Fibroblast of skin of right quadriceps (primary cell): Measurements from ENCODE around the gene PGA4.
"Not testable (repeated sequence)": the region's sequence is repeated elsewhere in the genome, so short reads cannot be mapped to it uniquely, and the experiment has no call there.

Experiments used
- DNase-seq: peaks from one replicate; pipeline ENCODE4 v3.0.0-alpha.2; 2013

PGA4 gene

GRCh38 chr11:61222047-61222446 is at the start of gene PGA4:
PGA4 (plus strand) TSS chr11:61222347; CDS start chr11:61222401, 54 bp downstream.
- DNase-seq: not testable (repeated sequence)

DNA sequence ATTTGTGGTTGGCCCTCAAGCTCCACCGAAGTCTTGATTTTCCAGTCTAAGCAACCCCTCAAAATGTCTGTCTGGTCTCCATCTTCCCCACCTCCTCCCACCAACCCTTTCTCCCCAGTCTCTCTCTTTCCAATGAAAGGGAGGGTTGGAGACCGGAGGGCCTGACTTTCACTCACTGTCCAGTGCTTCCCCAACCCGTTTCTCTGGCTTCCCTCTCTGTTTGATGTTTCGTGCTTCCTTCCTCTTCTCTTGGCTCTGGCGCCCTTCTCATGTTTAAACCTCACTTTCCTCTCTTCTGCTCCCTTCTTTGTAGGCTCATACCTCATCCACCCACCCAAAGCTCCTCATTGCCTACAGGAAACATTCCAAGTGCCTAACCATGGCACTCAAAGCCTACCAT is 49.8 kb upstream of the PGA4 start:
- no peak for DNase-seq

- no peak for DNase-seq
These were observed 49.3 kb upstream of the PGA4 start for GRCh38 chr11:61172888-61173287.

DNA sequence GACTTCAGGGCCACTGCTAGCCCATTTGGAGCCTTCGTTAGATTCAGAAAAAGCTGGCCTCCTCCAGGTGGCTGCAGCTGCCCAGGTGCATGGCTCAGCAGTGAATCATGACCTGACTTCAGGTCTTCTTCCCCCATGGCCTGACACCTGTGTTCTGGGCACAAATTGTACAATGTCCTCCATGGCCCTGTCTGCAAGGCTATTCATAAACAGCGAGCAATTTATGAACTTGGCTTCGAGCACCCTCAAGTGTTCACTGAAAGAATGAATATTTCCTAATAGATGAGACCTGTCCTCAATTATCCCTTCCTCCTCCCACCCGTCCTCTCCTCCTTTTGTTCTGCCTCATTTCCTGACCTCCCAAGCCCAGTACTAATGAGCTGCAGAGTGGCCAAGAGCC is 48.7 kb upstream of the PGA4 start:
- no peak for DNase-seq

GRCh38 chr11:61174273-61174672 is 47.9 kb upstream of the PGA4 start:
- no peak for DNase-seq

DNA sequence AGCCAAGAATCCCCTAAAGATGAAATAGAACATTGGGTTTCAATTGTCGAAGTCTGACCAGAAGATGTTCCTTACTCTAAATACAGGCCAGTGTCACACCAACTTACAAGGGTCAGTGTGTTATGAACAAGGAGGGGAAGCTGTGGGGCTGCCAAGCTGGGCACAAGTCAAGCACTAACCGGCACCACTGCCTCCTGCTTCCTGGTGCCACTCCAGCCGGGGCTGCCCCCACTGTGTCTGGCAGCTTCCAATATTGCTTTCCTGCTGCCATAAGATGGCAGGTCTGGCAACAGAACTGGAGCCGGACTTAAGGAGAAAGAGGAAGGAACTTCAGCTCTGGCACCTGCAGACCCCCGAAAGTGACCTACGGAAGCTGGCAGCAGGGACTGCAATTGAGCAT is 47.2 kb upstream of the PGA4 start:
- no peak for DNase-seq

- DNase-seq: no peak
These were observed 45.7 kb upstream of the PGA4 start for GRCh38 chr11:61176446-61176845.

DNA sequence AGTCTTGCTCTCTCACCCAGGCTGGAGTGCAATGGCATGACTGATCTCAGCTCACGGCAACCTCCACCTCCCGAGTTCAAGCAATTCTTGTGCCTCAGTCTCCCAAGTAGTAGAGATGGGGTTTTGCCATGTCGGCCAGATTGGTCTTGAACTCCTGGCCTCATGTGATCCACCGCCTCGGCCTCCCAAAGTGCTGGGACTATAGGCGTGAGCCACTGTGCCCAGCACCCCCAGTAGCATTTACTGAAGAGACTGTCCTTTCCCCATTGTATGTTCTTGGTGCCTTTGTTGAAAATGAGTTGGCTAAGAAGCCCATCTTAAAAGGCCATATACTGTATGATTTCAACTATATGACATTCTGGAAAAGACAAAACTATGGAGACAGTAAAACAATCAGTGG is 41.9 kb upstream of the PGA4 start:
- not testable (repeated sequence) for DNase-seq

DNA sequence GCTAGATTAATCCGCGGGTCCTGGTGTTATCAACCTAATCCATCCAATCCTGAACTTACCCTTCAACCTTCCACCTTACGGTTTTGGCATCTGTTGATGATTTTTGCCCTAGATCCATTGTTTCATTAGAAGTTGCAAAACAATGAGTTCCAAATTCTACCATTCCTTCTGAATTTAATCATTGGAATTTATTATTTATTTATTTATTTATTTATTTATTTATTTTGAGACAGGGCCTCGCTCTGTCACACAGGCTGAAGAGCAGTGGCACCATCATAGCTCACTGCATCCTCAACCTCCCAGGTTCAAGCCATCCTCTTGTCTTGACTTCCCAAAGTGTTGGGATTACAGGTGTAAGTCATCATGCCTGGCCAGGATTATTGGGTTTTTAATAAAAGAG is 40.7 kb upstream of the PGA4 start:
- DNase-seq: no peak

- DNase-seq: no peak
These were observed 38.5 kb upstream of the PGA4 start for GRCh38 chr11:61183645-61184044.

DNA sequence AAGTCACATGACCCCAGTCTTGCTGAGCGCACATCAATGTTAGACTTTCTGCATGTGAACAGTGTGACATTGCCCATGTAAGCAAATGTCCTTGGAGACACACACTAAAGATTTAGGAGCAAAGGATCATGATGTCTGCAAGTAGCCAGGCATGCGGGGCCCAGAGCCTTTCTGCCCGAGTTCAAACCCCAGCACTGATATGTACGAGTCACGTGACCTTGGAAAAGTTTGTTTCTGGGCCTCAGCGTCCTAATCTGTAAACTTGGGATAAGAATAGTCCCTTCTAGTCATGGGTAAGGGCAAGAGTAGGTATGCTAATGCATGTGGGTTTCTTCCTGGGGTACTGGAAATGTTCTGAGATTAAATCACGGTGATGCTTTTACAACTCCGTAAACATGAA is 35.6 kb upstream of the PGA4 start:
- no peak for DNase-seq

DNA sequence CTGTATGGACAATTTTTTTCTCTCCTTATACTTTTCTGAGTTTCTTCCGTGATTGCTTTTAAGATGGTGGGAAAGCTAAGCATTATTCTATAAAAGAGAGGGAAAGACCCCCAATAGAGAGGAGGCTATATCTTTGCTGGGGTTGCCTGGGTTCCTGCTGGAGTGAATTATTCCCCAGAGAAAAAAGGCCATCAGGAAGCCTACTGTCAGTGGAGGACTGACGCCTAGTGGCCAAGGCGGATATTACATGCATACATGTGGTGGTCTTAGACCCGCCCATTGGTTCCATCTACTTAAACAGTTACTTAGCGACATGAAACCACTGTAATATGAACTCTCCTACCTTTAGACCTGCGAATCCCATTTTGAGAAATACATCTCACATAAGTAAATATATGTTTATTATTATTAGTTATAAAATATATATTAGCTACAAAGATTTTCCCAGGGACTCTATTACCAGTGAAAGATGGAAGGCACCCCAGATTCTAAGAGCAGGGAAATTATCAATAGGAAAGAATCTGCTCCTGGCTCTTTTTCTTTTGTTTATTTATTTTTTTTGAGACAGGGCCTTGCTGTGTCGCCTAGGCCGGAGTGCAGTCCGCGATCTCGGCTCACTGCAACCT is 34.5 kb upstream of the PGA4 start:
- peak; percentile 66 for DNase-seq

DNA sequence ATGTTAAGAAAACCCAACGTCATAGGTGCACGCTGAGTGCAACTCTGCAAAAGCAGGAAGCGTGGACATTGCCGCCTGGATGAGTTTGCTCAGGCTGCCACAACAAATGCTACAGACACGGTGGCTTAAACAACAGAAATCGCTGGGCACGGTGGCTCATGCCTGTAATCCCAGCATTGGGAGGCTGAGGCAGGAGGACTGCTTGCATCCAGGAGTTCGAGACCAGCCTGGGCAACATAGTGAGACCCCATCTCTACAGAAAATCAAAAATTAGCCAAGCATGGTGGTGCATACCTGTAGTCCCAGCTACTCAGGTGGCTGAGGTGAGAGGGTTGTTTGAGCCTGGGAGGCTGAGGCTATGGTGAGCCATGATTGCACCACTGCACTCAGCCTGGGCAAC is 32.2 kb upstream of the PGA4 start:
- DNase-seq: no peak

- DNase-seq: no peak
These were observed 28.6 kb upstream of the PGA4 start for GRCh38 chr11:61193596-61193995.

- DNase-seq: no peak
These were observed 27.9 kb upstream of the PGA4 start for GRCh38 chr11:61194169-61194671.

DNA sequence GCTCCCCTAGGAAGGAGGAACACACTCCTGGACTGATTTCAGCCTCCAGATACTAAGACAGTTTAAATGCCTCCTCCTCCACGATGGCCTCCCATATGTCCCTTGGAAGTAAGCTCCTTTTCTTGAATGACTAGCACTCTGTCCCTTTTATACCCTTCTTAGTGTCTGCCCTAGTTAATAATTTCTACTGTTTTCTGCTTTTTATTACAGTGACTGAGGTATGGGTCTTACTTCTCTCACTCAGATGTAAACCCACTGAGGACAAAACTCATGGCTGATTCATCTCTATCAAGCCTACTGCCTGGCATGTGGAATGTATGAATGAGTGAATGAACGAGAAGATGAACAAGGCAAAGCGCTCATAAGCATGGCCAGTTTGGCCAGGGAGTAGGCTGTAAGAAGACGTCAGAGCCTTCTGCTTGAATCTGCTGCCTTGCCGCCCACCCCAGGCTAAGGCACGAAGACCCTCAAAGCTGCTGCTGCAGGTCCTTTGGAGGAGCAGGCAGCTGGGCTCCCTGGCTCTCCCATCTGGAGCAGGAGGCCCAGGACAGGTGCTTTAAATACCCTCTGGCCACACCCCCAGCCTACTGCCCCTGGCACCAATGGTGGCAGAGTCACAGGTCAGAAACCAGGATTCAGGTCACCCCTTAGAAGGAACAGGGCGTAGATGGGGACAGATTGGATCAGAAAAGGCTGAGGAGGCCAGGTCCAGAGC is 27.0 kb upstream of the PGA4 start:
- no peak for DNase-seq

DNA sequence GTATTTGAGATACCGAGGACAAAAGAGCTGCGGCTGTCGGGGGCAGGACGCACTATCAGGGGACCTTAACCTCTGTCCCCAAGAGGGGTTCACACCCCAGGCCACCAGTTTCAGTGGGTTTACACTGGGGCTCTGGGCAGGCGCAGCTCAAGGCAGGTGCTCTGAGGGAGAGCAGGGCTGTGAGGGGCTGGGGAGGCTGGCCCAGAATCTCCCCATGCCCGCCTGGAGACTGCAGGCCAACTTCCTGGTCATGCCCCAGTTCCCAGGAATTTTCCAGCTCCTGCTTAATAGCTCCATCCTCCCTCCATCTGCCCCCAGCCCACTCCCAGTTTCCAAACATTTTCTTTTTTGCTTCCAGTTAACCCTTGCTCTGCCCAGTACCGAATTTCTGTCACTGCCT is 26.4 kb upstream of the PGA4 start:
- no peak for DNase-seq

- DNase-seq: no peak
These were observed 23.8 kb upstream of the PGA4 start for GRCh38 chr11:61198361-61198760.

DNA sequence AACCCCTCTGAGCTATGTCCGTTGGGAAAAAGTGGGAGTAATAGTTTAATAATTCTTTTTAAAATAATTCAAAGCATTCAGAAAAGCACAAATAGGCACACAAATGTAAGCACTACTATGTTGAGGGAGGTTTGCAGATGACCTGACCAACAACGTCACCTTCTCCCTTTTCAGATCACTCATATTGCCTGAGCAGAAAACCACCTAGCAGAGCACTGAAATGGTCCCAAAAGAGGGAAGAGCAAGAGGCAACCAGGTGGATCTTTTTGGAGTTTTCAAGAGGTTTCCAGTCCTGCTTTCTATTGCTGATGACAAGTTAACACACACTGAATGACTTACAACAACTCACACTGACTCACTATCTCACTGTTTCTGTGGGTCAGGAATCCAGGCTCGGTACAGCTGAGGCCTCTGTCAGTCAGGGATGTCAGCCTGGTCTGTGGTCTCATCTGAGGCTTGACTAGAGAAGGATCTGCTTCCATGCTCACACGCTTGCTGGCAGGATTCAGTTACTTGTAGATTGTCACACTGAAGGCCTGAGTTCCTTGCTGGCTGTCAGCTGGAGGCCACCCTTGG is 23.1 kb upstream of the PGA4 start:
- no peak for DNase-seq

DNA sequence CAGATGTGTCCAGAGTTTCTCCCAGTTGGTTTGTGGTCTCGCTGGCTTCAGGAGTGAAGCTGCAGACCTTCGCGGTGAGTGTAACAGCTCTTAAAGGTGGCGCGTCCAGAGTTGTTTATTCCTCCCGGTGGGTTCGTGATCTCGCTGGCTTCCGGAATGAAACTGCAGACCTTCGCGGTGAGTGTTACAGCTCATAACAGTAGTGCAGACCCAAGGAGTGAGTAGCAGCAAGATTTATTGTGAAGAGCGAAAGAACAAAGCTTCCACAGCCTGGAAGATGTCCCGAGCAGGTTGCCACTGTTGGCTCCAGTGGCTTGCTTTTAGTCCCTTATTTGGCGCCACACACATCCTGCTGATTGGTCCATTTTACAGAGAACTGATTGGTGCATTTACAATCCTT is 20.7 kb upstream of the PGA4 start:
- DNase-seq: no peak

DNA sequence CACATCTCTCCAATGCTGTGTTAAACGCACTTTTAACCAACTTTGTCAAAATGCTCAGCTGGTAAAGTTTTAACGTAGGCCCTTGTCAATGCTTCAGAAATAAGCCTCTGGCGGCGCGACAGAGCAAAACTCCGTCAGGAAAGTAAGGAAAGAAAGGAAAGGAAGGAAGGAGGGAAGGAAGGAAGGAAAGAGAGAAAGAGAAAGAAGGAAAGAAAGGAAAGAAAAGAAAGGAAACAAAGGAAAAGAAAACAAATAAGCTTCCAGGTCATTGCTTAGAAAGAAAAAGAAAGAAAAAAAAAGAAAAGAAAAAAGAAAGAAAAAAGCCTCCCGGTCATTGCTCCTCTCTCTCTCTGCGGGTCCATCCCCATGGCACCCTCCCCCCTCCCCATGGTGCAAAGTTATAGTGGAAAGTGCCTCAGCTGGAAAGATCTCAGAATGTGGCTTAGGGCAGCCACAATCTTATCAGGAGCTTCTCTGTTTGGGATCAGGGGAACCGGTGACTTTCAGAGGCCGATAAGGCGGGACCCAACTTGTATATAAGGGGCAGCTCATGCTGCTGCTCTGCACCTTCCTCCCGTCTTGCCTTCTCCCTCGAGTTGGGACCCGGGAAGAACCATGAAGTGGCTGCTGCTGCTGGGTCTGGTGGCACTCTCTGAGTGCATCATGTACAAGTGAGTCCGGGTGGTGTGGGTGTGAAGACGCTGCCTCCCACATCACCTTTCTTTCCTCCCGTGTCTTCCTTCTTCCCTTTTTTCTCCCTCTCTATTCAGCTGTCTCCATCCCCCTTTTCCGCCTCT is 19.0 kb upstream of the PGA4 start, which contains the start of gene PGA3:
PGA3 (plus strand) TSS at position 566 of the 797 bp plus-strand sequence; CDS start at position 616, 50 bp downstream.
- not testable (repeated sequence) for DNase-seq

- not testable (repeated sequence) for DNase-seq
These were observed 18.3 kb upstream of the PGA4 start for GRCh38 chr11:61203873-61204272.

GRCh38 chr11:61204502-61205059 is 17.6 kb upstream of the PGA4 start:
- not testable (repeated sequence) for DNase-seq
